IPS-NIHi7 (cell line): ENCODE data around the gene PSAP.
"Not testable (repeated sequence)": the region's sequence is repeated elsewhere in the genome, so short reads cannot be mapped to it uniquely, and the experiment has no call there.

ENCODE experiments used
- DNase-seq: peaks from one replicate; pipeline ENCODE4 v3.0.0; 2012; ENCODE audit warnings: mixed read lengths; ENCODE audit errors: extremely low spot score

Gene PSAP

DNA sequence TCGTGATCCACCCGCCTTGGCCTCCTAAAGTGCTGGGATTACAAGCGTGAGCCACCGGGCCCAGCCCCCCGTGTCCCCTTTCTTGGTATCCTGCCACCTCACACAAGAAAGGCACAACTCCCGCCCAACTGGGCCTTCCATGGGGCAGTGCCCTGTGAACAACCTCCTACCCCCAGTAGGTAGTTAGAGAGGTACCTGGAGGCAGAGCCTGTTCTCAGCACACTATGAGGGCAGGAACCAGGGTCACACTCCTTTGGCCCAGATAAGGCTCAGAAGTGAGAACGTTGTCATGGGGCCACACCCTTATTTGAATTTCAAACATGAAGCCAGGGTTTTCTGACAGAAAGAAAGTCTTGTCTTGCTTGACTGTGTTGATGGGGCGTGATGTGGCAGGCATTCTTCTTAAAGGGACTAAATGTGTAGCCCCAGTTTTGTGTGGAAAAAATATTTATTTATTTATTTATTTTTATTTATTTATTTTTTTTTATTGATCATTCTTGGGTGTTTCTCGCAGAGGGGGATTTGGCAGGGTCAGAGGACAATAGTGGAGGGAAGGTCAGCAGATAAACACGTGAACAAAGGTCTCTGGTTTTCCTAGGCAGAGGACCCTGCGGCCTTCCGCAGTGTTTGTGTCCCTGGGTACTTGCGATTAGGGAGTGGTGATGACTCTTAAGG, 23.8 kb upstream of the PSAP start:
- DNase-seq: not testable (repeated sequence)

DNA sequence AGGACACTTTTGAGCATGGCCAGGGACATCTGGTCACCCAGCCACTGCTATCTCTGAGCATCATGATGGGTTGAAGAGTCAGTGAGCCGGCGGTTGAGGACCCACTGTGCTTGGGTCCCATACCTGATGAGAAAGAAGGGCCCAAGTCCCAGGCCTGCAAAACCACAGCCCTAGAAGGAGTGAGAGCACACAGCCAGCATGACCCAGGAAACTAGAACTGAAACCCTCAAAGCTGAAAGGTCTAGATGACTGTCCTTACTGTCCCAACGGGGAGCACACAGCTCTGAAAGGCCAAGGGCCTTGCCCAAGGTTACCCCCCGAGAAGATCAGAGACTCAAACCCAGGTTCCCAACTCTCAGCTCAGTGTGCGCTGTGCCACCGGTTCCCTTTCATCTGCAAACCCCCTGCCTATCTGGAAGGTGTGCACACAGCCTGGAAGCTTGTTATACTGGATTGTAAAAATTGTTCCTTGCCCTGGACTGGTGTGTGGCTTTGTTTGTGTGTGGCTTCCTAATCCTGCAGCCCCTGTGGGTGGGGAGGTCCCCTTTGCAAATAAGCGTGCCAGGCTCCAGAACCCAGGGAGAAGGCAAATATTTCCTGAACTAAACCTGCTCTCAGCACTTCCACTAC, 22.6 kb upstream of the PSAP start:
- no peak for DNase-seq

DNA sequence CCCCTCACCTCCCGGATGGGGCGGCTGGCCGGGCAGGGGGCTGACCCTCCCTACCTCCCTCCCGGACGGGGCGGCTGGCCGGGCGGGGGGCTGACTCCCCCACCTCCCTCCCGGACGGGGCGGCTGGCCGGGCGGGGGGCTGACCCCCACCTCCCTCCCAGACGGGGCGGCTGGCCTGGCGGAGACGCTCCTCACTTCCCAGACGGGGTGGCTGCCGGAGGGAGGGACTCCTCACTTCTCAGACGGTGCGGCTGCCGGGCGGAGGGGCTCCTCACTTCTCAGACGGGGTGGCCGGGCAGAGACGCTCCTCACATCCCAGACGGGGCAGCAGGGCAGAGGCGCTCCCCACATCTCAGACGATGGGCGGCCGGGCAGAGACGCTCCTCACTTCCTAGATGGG, 18.6 kb upstream of the PSAP start:
- not testable (repeated sequence) for DNase-seq

DNA sequence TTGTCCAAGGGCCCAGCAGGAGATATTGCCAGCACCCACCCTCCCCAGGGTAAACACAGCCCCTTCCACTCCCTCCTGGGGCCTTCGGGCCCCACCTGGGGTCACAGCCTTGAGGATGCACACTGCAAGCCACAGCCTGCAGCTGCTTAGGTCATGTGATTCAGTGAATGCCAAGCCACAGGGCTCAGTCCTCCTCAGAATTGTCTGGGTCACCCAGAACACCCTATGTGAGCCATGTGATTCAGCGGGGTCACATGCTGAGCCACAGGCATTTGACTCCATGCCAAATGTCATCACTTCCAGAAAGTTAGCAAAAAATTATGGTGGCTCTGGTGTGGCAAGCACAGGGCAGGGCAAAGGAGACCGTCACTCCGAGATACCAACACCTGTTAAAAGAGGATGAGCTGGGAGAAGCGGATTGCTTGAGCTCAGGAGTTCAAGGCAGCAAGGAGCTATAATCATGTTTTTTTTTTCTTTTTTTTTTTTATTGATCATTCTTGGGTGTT, 17.2 kb upstream of the PSAP start:
- DNase-seq: no peak

DNA sequence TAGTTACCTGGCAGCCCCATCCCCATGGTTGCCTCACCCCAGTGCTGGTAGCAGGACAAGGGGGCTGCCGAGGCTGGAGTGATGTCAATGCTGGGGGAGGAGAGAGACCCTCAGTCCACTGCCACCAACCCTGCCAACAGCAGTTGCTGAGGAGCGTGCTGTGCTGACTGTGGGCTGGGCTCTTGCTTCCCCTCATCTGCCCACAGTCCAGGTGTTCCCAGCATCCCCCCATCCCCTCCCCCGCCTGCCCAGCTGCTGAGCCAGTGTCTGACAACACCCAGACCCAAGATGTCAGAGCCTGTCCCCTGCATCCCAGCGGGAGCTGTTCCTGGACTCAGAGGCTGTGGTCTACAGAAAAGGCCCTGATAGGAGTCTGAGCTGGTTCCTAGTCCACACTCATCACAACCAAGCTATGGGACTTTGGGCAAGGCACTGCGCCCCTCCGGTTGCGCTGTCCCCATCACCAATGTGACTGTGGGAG, 14.6 kb upstream of the PSAP start:
- no peak for DNase-seq

DNA sequence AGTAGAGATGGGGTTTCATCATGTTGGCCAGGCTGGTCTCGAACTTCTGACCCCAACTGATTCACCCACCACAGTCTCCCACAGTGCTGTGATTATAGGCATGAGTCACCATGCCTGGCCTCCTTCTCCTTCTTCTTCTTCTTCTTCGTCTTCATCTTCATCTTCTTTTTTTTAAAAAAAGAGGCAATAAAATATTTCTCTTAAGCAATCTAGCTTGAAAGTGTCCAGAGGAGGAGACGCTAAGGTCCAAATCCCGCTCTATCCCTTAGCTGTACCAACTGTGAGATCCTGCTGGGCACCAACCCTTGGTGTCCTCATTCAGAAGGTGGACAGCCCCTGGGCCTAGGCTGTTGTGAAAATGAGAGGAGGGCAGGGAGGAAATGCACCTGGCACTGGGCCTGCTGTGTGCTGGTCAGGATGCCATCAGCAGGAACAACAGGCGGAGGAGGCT, 13.9 kb upstream of the PSAP start:
- DNase-seq: no peak

DNA sequence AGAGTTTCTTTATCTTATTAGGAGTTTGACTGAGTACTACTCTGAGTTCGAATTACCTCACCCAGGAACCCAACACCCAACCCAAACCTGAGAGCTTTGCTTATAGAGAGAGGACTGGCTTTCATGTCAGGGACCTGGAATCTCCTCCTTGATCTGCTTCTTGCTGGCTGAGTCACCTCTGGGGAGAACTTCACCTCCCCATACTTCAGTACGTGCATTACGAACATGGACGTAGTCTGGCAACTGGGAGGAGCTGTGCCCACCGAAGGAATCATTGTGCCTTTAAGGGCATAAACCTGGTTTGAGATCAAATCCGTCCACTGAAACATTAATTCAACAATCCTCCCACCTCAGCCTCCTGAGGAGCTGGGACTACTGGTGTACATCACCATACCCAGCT, 12.2 kb upstream of the PSAP start:
- no peak for DNase-seq

DNA sequence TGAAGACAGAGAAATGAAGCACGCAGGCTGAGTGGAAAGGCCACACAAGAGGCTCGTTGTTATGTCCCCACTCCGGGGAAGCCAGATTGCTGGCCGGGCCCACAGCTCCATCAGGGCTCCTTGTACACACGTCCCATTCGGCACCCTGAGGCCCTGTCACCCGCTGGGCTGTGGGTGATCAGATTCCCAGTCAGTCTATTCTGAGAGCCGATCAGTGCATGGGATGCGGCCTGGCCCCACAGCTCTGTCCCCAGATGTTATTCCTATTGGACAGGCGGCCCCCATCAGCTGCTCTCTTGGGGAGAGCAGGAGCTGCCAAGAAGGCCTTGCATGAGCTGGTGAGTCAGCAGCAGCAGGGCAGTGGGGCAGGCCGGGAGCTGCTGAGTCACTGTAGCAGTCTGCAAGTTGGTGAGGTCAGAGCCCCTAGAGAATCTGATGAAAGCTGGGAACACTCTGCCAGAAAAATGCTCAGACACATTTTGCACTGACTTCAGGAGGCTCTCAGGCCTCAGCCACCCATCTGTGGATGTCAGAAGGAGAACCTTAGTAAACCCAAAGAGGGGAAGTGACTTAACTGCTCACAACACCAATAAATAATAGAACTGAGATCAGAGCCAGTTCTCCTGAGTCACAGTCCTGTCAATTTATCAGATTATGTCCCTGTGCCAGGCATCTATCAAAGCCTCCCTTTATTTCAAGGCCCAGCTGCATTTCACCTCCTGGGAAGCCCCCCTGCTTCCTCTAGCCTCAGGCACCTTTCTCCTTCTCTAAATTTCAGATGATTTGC, 9.4 kb upstream of the PSAP start:
- DNase-seq: peak; percentile 85

DNA sequence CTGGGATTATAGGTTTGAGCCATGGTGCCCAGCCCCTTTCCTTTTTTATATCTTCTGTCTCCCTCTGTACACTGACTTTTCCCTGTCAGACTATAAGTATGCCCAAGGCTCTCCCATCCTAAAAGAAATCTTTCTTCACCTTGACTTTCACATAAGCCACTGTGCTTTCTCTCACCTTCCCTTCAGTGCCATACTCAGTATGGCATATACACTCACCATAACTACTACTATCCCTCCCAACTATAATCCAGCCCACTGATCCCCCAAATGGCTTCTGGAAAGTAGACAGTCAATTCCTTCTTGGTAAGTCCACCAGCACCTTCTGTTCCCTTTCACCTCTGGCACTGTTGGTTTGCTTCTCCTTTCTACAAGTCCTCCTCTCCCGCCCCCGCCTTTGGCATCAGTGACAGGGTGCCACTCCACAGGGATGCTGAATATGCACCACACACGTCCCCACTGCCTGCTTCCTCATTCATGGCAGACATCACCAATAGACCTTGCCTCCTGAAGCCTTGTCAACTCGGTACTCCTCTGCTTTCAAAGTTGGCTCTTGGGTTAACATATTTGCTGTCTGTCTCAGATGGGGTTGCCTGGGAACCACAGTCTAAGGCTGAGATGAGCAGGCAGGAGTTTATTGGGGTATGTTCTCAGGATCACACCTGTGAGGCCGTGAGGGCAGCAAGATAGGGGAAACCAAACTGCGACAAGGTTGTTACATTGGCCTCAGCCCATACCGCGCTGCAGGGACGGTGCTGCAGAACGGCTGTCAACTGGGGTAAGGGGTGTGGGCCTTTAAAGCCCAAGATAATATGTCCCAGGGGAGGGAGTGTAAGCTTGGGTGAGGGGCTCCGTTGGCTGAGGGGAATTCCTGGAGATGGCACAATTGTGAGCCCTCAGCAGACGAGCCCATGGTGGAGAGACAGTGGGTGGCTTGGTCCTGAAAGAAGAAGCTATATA, 7.2 kb upstream of the PSAP start:
- DNase-seq: no peak

DNA sequence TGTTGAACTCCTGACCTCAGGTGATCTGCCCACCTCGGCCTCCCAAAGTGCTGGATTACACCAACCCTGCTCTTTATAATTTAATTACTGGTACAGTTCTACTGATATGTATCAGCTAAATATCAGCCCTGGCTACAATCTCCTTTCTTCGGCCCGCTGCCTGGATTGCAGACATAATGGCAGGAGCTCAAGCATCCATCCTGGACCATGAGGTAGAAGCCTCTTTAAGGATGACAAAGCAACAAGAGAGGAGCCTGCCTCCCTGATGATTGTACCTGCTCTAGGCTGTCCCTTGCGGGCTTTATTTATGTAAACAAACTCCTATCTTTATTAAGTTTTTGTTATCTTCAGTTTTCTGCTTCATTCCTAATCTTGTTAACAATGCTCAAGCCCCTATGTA, 5.6 kb upstream of the PSAP start:
- no peak for DNase-seq

DNA sequence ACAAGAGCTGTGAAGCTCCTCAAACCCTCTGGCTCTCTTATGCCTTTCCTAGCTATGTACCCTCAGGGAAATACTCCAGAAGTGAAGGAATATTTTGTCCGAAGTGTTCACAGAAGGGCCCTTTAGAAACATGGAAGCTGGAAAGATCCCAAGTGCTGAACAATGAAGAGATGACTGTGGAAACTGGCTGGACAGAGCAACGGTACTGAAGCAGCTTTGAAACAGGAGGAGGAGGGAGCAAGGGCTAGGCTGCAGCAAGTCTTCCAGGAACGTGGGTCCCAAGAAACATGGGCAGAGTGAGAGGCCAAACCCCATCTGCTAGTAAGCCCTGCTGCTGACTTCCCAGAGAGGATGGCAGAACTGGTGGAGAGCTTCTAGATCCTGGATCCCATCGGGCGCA, 3.0 kb upstream of the PSAP start:
- DNase-seq: no peak

DNA sequence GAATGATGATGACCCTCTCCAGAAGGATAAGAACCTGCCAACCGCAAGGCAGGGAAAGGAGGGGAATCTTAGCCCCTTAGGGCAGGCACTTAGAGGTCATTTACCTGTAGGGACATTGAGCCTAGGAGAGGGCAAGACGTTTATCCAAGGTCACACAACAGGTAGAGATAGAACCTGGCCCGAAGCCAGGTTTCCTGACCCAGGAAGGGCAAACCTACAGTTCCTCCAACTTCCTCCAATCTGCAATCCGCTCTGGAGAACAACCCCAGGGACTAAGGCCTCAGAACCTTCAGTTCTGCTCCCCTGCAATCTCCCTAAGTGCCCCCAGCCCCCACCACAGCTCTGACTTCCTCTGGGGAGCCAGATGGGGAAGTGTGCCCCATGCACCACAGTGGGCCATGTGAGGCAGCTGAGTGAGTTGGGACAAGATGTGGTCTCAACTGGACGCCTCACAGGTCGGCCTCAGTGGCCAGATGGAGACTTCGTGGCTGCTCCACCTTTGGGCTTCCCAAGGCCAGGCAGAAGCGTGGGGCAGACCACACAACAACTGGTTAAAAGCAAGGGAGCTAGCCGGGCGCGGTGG, 1.4 kb upstream of the PSAP start:
- DNase-seq: no peak

DNA sequence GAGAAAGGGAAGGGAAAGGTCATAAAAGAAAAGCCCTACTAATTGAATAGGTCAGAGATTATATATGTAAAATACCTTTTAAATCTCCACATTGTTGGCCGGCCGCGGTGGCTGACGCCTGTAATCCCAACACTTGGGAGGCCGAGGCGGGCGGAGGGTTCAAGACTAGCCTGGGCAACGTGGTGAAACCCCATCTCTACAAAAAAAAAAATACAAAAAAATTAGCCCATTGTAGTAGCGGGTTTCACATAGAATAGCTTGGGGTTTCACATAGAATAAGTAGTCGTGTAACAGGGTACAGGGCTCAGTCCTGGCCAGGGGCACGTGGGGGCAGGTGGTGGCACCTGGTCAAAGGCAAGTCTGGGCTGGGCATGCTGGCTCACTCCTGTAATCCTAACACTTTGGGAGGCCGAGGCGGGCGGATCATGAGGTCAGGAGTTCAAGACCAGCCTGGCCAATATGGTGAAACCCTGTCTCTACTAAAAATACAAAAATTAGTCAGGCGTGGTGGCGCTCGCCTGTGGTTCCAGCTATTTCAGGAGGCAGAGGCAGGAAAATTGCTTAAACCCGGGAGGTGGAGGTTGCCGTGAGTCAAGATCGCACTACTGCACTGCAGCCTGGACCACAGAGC, 529 bp upstream of the PSAP start:
- not testable (repeated sequence) for DNase-seq

DNA sequence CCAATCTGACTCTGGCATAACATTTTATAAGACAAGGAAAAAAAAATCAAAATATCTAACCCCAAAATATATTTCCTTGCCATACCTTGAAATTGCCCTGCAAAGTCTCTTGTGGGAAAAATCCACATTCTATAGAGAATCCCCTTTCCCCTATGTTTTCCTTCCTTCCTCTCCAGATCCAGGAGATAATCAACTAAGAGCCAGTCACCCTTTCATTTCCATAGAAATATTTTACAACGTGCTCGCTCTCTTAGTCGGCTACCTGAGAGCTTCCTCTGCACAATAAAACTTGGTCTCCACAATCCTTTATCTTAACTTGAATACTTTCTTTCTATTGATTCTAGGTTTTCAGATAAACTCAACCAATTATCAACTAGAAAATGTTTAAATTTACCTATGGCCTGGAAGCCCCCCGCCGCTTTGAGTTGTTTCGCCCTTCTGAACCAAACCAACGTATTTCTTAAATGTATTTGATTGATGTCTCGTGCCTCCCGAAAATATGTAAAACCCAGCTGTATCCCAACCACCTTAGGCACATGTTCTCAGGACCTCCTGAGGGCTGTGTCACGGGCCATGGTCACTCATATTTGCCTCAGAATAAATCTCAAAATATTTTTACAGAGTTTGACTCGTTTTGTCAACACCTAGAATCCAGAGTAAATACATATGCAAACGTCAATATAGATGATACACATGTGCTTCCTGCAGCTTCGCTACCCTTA, 869 bp downstream of the PSAP start:
- DNase-seq: no peak

DNA sequence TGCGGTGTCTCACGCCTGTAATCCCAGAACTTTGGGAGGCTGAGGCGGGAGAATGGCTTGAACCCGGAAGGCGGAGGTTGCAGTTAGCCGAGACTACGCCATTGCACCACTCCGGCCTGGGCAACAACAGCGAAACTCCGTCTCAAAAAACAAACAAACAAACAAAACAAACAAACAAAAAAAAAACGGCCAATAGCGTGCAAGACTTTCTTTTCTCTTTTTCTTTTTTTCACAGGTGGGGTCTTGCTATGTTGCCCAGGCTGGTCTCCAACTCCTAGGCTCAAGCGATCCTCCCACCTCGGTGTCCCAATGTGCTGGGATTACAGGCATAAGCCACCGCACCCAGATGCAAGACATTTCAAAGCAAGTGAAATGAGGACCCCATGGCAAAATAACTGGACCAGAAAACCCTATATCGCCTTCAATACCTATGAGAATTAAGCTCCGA, 1.6 kb downstream of the PSAP start:
- no peak for DNase-seq

DNA sequence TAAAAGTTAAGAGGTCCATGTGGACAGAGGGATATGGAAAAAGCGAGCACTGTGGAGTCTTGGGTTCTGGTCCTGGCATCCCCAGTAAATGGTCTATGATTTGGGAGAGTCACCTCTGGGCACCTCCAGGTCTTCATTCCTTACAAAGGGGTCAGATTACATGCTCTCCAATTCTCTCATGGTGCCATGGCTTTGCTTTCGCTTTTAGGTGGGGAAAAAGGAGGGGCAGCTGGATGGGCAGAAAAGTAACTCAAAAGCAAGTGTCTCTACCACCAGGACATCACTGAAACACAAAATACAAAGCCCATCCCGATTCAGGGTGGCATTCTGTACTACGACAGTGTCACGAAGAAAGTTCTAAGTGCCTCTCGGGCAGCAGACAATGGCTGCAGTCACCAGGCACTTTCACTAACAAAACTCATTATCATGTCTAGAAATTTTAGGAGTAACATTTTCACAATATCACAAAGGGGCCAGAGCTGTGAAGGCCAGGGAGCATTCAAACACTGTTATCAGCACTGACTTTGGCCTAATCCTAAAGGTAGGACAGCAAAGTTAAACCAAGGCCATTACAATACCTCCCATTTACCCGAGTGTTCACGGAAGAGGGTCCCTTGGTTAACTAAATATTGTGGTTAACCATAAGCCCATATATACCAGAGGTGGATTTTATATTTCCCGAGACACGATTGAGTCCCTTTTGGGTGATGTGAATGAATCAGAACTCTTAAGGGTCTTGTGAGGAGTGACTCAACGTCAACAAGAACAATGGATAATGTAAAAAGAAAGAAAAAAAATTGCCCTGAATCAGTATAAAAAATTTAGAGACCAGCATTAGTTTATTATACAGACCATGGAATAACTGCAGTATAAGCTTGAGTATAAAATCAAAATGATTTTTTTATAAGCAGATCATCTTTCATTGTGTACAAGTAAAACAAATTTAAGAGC, 2.5 kb downstream of the PSAP start:
- DNase-seq: no peak

DNA sequence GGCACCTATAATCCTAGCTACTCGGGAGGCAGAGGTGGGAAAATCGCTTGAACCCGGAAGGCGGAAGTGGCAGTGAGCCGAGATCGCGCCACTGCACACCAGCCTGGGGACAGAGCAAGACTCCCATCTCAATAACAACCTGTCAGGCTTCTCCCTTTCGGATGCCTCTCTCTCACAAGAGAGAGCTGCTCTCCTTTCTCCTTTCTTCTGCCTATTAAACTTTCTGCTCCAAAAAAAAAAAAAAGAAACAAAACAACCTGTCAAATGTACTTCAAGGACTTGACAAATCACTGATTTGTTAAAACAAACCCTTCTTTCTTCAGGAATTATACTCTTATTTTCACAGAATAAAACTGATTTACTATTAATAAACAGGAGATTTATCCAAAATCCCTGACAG, 3.6 kb downstream of the PSAP start:
- DNase-seq: no peak

DNA sequence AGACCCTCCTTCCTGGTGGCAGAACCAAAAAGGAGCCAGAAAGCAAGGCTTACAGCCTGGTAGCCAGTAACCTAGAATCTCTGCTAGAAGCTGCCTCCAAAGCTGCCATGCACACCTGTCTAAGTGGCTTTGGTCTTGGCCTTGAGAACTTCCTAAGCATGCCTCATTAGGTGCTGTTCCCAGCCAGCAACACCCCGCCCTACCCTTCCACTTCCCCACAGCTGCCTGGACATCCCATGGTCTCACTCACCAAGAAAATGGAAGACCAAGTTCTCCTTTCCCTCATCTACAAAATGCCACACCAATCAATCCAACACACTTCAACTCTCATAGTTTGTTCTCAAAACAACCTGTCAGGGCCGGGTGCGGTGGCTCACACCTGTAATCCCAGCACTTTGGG, 4.2 kb downstream of the PSAP start:
- DNase-seq: no peak
